GM18873 (cell line): ENCODE results near the gene HNRNPA3.
"Not testable (repeated sequence)": the region's sequence is repeated elsewhere in the genome, so short reads cannot be mapped to it uniquely, and the experiment has no call there.

ENCODE experiments used
- ATAC-seq: cut with Tn5 transposase; IDR thresholded peaks from one replicate; pipeline ENCODE4 v1.9.1; 2021; ENCODE audit warnings: mild to moderate bottlenecking, moderate library complexity, moderate number of reproducible peaks; ENCODE audit not compliant: unreplicated experiment, low FRiP score

The HNRNPA3 gene

GRCh38 chr2:177187631-177188312 is 24.8 kb upstream of the HNRNPA3 start:
- ATAC-seq, result no peak

DNA sequence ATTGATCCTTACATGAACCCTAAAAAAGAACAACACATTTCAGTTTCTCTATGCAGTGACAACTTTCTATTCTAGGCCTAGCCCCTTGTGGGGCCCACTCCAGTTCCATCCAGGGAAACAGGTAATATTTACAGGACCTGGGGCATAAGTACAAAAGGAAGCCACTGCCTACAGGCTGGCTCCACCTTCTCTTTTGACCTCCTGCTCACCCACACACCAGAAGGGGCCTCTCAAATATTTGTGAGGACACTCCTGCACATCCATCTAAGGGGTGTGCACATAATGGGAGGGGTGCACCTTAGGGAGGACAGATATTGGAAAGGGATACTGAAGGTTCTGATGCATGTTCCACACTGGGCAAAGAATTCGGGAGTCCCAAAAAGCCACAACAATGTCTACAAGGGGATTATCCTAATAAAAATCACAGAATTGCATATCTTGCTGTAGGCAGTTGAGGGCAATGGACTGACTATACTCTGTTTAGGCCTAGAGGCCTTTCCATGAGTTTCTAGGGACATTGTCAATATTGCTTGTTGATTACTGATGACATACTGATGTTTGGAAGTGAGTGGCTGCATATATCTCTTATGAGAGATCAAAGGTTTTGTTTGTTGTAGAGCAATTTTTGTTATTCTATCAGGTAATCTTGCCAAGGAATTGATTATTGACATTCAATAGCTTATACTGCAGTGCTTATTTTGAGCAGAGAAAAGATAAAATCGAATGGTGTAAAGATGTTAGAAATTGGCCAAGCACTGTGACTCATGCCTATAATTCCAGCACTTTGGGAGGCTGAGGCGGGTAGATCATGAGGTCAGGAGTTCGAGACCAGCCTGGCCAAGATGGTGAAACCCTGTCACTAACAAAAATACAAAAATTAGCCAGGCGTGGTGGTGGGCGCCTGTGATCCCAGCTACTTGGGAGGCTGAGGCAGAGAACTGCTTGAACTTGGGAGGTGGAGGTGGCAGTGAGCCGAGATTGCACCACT is 23.8 kb upstream of the HNRNPA3 start:
- no peak for ATAC-seq

DNA sequence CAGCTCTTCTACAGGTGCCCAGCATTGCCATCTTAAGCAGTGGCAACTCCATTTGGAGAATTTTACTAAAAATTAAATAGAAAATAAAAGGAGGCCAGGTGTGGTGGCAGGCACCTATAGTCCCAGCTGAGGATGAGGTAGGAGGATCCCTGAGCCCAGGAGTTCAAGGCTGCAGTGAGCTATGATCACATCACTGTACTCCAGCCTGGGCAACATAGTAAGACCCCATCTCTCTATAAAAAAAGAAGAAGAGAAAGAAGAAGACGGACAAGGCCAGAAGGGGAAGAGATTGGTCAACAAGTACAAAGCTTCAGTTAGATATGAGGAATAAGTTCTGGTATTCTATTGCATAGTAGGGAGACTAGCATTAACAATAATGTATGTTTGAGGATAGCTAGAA is 21.7 kb upstream of the HNRNPA3 start:
- no peak for ATAC-seq

DNA sequence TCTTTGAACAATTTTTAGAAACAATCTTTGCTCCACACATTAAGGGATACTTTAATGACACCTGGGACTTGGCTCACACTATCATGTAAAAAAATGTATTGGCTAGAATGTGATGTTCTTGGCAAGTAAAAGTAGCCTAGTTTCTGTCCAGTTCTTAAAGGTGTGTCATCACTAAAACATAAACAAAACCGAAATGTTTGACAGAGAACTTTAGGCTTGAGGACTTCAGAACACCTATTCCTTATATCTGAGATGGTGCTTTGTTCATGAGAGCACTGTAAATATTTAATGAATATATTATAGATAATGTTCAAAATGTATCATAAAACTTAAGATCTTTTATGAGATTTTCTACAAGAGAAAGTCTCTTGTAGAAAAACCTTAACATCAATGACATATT is 19.8 kb upstream of the HNRNPA3 start:
- ATAC-seq, result no peak

- ATAC-seq, result no peak
Measured at GRCh38 chr2:177193240-177193639, 19.4 kb upstream of the HNRNPA3 start.

DNA sequence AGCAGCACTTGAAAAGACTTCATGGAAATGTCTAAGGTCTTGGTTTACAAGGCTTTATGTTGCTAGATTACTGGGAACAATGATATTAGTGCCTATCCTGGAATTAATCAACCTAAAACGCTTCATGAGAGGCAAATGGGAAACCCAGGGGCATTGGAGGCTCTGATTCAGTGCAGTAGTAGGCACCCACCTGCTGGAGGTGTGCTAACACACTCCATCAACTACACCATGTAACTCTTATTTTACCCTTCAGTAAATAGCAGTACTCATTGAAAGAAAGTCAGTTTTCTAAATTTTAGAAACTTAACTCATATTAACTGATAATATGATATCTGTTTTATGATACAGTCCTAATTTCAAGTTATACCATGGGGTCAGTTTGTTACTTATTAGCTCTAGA is 17.4 kb upstream of the HNRNPA3 start:
- ATAC-seq, result no peak

DNA sequence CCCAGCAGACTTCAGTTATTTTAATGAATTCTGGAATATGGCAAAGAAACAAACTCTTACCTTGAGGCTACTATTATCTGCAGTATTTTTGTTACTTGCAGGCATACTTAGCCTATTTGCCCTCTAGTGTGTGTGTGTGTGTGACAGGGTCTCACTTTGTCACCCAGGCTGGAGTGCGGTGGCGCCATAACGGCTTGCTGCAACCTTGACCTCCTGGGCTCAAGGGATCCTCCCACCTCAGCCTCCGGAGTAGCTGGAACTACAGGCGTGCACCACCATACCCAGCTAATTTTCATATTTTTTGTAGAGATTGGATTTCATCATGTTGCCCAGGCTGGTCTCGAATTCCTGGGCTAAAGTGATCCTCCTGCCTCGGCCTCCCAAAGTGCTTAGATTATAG is 12.2 kb upstream of the HNRNPA3 start:
- ATAC-seq, result not testable (repeated sequence)

DNA sequence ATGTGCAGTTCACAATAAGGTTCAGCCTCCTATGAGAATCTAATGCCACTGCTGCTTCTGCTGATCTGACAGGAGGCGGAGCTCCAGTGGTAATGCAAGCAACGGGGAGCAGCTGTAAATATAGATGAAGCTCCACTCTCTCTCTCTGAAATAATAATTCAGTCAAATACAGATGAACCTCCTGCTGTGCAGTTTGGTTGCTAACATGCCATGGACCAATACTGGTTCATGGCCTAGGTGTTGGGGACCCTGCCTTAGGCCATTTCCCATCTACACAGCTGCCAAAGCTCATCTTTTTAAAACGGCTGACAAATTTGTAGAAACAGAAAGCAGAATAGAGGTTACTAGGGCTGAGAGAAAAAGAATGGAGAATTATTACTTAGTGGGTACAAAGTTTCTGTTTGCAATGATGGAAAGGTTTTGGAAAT is 10.7 kb upstream of the HNRNPA3 start:
- no peak for ATAC-seq

DNA sequence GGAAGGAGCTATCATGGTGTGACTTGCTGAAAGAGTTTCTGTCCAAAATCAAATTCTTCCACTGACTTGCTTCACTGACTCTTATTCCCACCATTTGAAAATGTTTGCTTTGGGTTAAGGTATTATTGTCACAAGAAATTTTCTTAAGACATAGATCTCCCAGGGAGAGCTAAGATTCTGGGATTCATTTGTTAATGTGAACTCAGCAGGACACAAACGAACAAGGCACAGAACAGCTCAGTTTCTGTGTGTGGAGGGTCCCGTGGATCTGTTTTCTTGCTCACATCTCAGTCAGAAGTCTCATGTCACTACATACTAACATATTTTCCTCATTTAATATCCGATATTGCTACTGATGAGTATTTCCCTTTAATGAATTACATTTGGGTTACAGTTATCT is 8.2 kb upstream of the HNRNPA3 start:
- ATAC-seq, result no peak

- ATAC-seq, result peak; percentile 71
Measured at GRCh38 chr2:177207101-177207500, 5.5 kb upstream of the HNRNPA3 start.

- no peak for ATAC-seq
Measured at GRCh38 chr2:177211169-177211568, 1.4 kb upstream of the HNRNPA3 start.

- no peak for ATAC-seq
Measured at GRCh38 chr2:177211576-177212105, 953 bp upstream of the HNRNPA3 start.

DNA sequence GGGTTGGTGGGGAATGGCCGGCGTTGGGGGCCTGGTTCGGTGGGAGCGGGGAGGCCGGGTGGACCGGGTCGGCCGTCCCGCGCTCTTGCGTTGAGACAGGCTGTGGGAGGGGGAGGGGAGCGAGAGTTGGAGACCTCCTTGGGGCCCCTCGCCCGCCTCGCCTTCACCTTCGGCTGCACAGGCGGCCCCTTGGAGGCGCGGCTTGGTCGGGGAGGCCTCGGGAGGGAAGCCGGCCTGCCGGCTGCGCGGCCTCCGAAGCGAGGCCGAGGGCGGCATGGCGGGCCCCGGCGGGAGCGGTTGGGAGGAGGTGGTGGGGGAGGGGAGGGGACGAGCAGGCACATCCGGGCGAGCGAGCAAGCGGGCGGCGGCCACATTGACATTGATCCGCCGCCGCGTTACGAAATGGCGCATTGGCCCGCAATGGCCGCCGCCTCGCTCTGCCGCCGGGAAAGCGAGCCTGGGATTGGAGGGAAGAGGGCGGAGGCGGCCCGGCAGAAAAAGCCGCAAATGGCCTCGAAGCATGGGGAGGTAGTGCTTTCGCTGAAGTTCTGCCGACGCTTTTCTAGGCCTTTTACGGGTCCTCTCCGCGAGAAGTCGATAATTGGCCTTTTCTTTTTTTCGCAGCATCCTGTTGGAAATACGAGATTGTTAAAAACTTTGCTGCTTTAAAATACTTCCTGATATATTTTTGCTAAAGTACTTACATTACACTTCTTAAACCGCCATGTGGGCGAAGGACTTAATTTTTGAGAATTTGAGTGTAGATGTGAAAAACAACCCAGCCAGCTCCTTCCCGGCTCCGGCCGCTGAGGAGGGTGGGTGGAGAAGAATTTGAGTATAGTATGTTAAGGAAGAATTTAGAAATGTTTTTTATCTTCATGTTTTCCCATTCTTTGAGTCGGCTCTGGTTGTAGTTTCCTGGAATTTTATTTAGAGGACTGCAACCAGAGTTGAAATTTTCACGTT is 580 bp downstream of the HNRNPA3 start:
- peak; percentile 44 for ATAC-seq

DNA sequence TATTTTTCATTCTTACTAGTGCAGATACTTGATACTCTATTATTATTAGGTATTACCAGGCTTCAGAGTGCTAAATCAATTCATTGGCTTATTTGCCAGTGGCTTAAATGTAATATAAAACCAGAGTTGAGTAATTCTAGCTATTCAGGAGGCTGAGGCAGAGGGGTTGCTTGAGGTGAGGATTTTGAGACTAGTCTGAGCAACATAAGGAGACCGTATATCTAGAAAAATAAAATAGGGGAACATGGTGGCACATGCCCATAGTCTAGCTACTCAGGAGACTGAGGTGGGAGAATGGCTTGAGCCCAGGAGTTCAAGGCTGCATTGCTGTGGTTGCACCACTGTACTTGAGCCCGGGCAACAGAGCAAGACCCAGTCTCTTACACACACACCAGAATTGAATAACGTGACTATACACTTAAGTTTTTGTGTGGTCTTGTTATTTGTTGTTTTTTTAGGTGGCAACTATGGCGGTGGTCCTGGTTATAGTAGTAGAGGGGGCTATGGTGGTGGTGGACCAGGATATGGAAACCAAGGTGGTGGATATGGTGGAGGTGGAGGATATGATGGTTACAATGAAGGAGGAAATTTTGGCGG is 4.8 kb downstream of the HNRNPA3 start:
- ATAC-seq, result no peak

- not testable (repeated sequence) for ATAC-seq
Measured at GRCh38 chr2:177219787-177220186, 7.2 kb downstream of the HNRNPA3 start.

- ATAC-seq, result no peak
Measured at GRCh38 chr2:177221534-177221933, 8.9 kb downstream of the HNRNPA3 start.

DNA sequence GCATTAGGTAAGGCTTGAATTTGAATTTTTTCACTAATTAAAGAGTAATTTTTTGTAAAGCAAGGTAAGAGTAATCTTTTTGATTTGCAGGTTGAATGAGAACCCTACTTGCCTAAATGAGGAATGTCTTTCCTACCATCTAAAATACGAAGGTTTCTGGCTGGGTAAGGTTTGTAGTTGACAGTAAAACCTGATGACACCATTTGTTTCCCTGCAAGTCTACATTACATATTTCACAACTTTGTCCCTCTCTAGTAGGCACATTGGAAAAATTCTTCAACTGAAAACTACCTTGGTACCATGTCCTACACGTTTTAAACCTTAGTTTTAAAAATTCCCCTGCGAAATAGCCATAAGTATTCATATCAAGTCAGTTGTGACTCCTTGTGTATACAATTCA is 9.4 kb downstream of the HNRNPA3 start:
- ATAC-seq, result no peak

DNA sequence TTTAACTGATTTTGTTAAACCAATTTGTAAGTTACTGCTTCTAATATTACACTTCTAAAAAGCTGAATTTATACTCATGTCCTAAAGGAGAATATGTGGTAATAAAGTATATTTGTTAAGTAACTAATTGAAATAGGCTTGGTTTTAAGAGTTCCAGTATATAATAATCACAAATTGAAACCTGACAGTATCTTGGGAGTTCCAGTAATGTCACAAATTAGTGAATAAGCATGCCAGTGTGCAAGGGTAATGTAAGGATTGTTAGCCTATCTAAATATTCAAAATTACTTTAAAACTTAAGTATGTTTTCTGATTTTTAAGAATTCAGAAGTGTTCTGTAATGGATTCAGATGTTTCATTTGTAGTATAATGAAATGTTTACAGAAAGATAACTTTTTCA is 10.8 kb downstream of the HNRNPA3 start:
- not testable (repeated sequence) for ATAC-seq

DNA sequence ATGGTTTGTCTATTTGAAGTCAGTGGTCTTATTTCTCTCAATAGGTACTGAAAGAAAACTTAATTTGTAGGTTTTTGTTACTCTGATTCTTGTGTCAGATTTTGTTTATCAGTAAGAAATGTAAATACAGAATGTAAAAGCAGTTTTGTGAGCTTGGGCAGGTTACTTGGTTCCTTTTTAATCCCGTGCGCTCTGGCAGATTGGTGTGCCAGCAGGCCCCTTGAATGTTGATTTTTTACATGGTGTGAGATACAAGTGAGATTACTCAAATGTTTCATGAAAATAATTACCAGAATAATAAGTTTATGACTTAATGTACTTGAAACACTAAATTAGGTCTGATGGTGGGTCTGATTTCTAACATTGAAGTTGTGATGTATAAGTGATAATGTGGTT is 13.4 kb downstream of the HNRNPA3 start:
- ATAC-seq, result no peak
